GM18867 (cell line): Measurements from ENCODE around the gene PARP12.
"Not testable (repeated sequence)": the region's sequence is repeated elsewhere in the genome, so short reads cannot be mapped to it uniquely, and the experiment has no call there.

Experiments
- ATAC-seq: cut with Tn5 transposase; IDR thresholded peaks from one replicate; pipeline ENCODE4 v1.9.1; 2021; ENCODE audit warnings: mild to moderate bottlenecking, moderate library complexity; ENCODE audit not compliant: unreplicated experiment

Gene PARP12, protein sequence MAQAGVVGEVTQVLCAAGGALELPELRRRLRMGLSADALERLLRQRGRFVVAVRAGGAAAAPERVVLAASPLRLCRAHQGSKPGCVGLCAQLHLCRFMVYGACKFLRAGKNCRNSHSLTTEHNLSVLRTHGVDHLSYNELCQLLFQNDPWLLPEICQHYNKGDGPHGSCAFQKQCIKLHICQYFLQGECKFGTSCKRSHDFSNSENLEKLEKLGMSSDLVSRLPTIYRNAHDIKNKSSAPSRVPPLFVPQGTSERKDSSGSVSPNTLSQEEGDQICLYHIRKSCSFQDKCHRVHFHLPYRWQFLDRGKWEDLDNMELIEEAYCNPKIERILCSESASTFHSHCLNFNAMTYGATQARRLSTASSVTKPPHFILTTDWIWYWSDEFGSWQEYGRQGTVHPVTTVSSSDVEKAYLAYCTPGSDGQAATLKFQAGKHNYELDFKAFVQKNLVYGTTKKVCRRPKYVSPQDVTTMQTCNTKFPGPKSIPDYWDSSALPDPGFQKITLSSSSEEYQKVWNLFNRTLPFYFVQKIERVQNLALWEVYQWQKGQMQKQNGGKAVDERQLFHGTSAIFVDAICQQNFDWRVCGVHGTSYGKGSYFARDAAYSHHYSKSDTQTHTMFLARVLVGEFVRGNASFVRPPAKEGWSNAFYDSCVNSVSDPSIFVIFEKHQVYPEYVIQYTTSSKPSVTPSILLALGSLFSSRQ

GRCh38 chr7:140062528-140063299 is at the start of gene PARP12:
Gene PARP12 (minus strand): TSS chr7:140062951. CDS start chr7:140062847, 104 bp downstream.
- ATAC-seq = peak; percentile 94

- not testable (repeated sequence) for ATAC-seq
These were observed 46.0 kb upstream of the PARP12 start for GRCh38 chr7:140108777-140109176.

DNA sequence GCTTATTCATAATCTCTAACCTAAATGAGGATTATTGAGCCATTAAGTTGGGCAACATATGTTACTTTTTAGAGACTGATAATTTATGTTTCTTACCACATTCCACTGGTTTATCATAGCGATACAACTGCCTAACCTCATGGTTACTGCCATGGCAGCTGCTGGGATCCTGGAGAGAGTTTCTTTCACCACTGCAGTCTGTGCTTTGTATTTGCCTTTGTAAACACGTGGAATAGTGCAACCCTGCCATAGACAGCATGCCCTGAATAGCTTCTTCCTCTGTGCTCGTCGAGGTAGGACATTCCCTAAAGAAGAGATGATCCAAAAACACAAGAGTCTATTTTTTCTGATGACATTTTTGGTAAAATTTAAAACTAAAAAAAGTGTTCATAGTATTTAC is 33.7 kb upstream of the PARP12 start:
- no peak for ATAC-seq

- no peak for ATAC-seq
These were observed 30.6 kb upstream of the PARP12 start for GRCh38 chr7:140093375-140093774.

GRCh38 chr7:140085447-140085846 is 22.7 kb upstream of the PARP12 start:
- no peak for ATAC-seq

- peak; percentile 97 for ATAC-seq
These were observed 22.2 kb upstream of the PARP12 start for GRCh38 chr7:140084972-140085371.

DNA sequence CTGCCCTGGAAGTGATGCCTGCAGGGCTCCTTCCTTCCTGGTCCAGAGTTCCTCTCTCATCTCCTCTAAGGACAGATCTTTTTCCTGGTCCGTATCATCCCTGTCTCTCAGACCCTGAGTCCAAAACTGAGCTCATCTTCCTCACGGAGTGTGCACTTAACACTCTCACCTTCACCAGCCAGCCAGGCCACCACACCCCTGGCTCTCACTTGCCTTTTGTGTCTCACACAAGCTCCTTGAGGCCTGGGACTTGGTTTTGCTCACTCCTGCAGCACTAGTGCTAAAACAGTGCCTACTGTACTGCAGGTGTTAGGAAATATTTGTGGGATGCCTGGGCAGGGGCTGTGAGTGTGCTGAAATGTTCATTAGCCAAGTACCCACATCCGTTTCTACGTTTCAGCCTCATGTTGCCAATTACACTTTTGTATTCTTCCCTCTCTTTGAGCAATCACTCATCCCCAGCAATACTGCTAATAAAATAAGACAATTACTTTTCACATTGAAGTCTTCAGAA is 21.4 kb upstream of the PARP12 start:
- no peak for ATAC-seq

DNA sequence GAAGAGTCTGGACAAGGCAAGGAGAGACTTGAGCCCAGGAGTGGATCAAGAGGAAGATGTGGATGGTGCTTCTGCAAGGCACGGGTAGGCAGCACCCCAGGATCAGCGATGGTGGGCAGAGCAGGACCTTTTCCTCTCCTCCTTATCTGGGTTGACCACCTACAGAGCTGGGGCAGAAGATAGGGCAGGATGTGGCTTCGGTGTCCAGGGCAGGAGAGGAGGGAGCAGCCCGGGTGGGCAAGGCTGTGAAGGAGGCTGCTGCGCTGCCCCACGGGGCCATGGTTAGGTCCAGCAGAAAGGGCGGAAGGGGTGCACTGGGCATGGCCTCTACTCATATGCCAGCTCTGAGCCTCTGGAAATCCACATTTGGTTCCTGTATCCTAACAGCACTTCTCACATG is 20.0 kb upstream of the PARP12 start:
- no peak for ATAC-seq

GRCh38 chr7:140081774-140082425 is 19.1 kb upstream of the PARP12 start:
- no peak for ATAC-seq

GRCh38 chr7:140080919-140081318 is 18.2 kb upstream of the PARP12 start:
- no peak for ATAC-seq

DNA sequence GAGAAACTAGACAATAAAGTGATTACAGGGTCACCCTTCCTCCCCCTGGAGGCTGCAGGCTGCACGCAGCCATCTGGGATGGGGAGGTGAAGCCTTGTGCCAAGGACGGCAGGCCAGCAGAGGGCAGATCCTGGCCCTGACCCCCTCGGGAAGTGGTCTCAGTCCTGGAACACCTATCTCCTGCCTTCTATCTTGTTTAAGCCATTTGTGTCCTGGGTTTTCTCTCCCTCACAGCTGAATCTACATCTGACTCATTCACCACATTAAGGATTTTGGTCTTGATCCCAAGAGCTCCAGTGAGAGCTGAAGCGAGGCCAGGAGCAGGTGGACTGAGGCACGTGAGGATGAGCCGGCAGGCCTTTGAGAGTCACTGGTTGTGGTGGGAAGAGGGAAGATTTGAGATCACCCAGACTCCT is 16.4 kb upstream of the PARP12 start:
- ATAC-seq = no peak

DNA sequence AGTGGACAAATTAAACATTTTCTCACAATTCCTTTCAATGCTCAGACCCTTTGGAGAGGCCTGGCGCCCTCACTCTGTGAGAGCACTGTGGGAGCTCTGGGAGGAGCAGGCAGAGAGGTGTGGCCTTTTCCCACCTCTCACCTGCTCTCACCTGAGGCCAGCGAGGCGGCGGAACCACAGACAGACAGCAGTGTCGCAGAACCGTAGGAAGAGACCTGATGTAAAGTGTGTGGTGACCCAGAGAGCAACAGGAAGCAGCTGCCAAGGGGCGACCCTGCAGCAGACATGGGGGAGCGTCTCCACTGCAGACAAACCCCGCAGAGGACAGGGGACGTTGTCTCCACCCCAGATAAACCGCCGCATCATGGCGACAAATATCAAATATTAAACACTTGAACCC is 15.6 kb upstream of the PARP12 start:
- ATAC-seq = no peak

- no peak for ATAC-seq
These were observed 12.0 kb upstream of the PARP12 start for GRCh38 chr7:140074780-140075179.

GRCh38 chr7:140070546-140070945 is 7.8 kb upstream of the PARP12 start:
- no peak for ATAC-seq

DNA sequence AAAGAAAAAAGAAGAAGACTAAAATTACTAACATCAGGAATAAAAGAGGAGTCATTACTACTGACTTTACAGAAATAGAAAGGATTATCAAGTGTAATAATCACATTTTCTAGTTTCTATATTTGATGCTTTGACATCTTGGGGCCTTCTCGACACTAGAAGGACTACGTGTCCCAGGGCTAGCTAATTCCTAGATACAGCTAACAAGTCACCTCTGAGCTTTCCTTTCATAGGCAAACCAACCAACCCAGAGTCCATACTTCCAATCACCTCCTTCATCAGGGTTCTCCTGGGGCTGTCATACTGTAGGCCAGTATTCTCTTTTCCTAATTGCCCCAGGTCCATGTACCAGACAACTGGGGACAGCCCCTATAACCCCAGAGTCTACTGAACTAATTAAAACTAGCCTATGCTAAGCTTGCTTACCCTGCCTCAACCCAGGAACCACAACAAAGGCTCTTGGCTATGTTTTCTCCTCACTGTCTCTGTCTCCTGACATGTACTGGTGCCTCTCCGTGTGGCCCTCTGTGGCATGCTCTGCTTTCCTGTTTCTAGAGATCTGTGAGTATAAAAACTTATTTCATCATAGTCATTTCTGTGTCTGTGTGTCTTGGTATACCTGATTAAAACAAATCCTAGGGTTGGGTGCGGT is 6.7 kb upstream of the PARP12 start:
- ATAC-seq = no peak

DNA sequence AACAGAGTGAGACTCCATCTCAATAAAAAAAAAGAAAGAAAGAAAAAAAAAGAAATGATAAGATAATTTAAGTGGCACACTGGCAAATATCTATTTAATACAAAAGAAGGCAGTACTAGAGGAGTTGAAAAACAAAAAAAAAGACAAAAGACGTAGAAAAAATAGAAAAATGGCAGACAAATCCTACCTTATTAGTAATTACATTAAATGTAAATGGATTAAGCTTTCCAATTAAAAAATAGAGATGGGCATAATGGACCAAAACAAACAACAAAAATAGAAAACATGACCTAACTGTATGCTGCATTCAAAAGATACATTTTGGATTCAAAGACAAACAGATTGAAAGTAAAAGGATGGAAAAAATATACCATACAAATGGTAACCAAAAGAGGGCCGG is 5.3 kb upstream of the PARP12 start:
- ATAC-seq = no peak

DNA sequence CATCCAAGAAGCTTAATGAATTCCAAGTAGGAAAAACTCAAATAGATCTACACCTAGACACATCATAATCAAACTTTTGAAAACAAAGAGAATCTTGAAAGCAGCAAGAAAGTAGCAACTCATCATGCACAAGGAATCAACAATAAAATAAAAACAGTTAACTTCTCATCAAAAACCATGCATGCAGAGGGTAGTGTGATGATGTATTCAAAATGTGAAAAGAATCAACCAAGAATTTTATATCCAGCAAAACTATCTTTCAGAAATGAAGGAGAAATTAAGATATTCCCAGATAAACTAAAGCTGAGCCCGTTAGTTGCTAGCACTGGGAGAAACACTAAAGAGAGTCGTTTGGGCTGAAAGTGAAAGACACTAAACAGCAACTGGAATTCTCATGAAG is 4.3 kb upstream of the PARP12 start:
- no peak for ATAC-seq

DNA sequence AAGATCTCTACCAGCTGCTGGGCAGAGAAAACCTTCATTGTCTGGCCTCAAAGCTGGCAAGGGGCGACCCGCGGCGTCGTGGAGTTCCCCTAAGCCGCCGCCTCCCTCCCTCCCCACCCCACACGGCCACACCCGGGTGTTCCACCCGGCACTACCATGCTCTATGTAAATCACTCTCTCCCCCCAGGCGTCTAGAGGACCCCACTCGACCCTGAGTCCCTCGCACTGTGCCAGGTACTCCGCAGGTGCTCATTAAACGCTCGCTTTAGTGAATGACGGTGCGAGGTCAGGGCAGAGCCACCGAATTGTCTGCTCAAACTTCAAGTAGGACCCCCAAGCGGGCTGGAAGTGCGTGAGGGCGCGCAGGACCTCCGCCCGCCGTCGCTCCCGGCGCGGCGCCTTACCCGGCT is 628 bp downstream of the PARP12 start:
- peak; percentile 32 for ATAC-seq

- ATAC-seq = no peak
These were observed 1.2 kb downstream of the PARP12 start for GRCh38 chr7:140061607-140061930.

DNA sequence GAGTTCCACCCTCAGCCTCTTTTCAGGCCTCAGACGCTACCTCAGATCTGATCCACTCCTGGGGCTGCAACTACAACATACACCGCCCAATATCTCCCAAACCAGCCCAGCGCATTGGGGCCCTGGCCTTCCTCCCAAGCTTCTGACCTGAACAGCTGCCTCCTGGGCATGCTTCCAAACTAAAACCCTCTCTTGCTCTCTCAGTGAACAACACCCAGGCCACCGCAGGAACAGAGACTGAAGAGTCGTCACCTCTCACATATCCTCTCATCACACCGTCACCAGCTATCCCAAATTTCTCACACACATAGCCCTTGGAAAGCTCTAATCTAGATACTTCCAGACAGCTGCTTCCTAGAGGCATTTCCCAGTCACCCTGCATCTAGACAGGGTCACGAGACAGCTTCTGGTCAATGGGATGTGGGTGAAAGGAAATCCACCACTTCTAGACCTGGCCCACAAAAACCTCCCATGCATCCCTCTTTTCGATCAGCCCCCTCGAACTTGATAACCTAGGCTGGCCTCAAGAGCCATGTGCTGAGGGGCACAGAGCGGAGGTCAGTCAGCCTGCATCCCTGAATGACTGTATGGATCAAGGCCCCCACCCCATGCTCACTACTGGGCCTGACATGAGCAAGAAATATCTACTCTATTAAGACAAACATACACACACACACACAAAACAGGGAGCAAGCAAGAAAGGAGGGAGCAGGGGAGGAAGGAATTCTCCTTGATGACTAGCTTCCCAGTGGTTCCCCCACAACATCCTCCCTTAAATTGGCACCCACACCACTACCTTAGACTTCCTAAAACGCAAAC is 1.8 kb downstream of the PARP12 start:
- ATAC-seq = no peak
